ENCODE results near the gene DHRS13. TPM values are rescaled to one million over a fixed set of nuclear protein-coding genes. Genes with fewer than 3 reads are reported as not detected.

Gene DHRS13
- total RNA-seq, 1 donor from 2014 or later: 8.2 TPM

DNA sequence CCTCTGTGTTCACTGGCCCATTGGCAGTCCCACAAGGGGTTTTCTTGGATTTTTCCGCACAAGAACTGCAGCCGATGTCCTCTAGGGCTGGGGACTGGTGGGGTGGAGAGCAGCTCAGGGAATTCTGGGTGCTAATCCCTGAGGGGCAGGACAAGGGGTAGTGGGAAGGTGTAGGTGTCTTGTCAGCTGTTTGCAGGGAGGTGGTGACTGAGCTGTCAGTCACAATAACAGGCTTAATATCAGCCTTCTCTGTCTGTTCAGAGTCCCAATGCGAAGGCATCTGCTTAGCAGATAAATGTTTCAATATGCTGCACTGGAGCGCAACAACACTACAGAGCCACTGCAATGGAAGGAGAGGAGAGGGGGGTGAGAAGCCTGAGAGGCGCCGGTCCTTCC lies 10.1 kb upstream of the DHRS13 start:
- TF ChIP-seq, protein P1, sequence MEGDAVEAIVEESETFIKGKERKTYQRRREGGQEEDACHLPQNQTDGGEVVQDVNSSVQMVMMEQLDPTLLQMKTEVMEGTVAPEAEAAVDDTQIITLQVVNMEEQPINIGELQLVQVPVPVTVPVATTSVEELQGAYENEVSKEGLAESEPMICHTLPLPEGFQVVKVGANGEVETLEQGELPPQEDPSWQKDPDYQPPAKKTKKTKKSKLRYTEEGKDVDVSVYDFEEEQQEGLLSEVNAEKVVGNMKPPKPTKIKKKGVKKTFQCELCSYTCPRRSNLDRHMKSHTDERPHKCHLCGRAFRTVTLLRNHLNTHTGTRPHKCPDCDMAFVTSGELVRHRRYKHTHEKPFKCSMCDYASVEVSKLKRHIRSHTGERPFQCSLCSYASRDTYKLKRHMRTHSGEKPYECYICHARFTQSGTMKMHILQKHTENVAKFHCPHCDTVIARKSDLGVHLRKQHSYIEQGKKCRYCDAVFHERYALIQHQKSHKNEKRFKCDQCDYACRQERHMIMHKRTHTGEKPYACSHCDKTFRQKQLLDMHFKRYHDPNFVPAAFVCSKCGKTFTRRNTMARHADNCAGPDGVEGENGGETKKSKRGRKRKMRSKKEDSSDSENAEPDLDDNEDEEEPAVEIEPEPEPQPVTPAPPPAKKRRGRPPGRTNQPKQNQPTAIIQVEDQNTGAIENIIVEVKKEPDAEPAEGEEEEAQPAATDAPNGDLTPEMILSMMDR (IDR thresholded peaks at IDR 0.05; ENCODE audit: unreplicated experiment): no peak
- Mint-ChIP-seq H3K36me3 (ENCODE audit: low read depth, unreplicated experiment) (peaks cover 57% of the 10 kb centered on the region), H3K27ac (ENCODE audit: unreplicated experiment) (peak overlapping the region; percentile 45), H3K9me3 (ENCODE audit: unreplicated experiment) (no peaks in the 10 kb centered on the region), H3K27me3 (ENCODE audit: unreplicated experiment) (peaks cover 3% of the 10 kb centered on the region), H3K4me1 (ENCODE audit: unreplicated experiment) (no peaks in the 10 kb centered on the region), H3K4me3 (ENCODE audit: unreplicated experiment) (peak overlapping the region; percentile 48)
- no peak for DNase-seq (ENCODE audit: low spot score)

DNA sequence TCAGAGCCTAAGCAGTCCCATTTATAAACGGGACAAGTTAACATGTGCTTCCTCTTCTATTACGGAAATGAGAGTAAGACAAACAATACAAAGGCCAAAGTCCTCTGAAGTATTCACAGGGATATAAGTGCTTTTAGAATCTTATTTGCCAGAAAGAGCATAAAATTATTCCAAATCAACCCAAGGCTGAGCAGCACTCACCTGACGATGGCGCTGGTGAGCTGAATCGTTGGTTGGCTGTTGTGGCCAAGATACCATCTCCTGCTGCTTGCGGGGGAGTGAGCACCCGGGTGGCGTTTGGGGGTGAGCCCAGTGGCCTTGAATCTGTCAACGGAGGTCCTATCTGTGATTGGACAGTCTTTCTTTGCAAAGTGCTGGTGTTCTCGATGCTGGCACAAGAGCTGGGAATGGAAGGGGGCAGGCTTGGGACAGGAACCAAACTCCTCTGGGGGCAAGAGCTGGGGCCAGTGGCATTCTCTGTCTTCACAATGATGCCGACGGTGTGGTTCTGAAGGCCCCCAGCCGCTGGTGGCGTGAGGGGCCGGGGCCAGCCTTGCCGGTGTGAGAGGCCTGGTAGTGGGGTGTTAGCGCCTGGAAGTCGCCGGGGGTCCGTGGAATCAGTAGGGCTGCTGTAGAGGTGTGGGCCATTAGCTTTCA lies 9.5 kb upstream of the DHRS13 start:
- no peak overlapping the region for H3K27ac Mint-ChIP-seq (ENCODE audit: unreplicated experiment)

DNA sequence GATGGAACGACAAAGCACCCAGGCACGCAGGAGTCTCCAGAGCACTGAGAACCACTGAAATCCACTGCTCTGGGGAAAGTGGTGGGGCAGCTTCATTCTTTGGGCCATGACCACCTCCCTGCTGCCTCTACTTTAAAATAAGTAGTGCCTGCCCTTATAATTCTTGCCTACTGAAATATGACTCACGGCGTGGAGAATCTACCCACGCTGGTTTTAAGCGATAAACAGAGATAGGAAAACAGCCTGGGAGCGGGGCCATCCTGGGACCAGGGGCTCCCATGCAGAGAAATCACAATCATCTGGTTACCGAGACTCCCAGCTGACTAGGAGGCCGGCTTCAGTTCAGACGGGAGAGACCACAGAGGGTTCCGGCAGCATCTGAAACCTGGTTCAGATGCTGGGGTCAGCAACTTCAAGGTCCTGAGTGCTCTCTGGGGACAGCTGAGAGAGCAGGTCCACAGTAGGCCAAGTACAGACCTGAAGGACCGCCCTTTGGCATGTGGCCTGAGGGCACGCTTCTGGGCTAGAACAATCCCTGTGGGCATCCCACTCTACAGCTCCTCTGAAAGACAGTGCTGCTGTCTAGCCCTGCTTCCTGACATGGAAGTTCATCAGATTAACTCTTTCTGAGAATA lies 8.6 kb upstream of the DHRS13 start:
- Mint-ChIP-seq H3K4me3 (ENCODE audit: unreplicated experiment) (no peak overlapping the region), H3K27ac (ENCODE audit: unreplicated experiment) (no peak overlapping the region), H3K9me3 (ENCODE audit: unreplicated experiment) (no peaks in the 10 kb centered on the region), H3K36me3 (ENCODE audit: low read depth, unreplicated experiment) (peaks cover 68% of the 10 kb centered on the region), H3K4me1 (ENCODE audit: unreplicated experiment) (no peaks in the 10 kb centered on the region), H3K27me3 (ENCODE audit: unreplicated experiment) (peaks cover 6% of the 10 kb centered on the region)
- no peak for DNase-seq (ENCODE audit: low spot score)
- TF ChIP-seq, protein P1 (IDR thresholded peaks at IDR 0.05; ENCODE audit: unreplicated experiment): no peak

More for the DNA sequence above, 9.5 kb upstream of the DHRS13 start:
- peaks cover 4% of the 10 kb centered on the region for H3K27me3 Mint-ChIP-seq (ENCODE audit: unreplicated experiment)
- peaks cover 63% of the 10 kb centered on the region for H3K36me3 Mint-ChIP-seq (ENCODE audit: low read depth, unreplicated experiment)
- TF ChIP-seq, protein P1 (IDR thresholded peaks at IDR 0.05; ENCODE audit: unreplicated experiment): no peak
- H3K4me3 Mint-ChIP-seq (ENCODE audit: unreplicated experiment): peak overlapping the region; percentile 47
- H3K4me1 Mint-ChIP-seq (ENCODE audit: unreplicated experiment): no peaks in the 10 kb centered on the region
- DNase-seq (ENCODE audit: low spot score): no peak
- no peaks in the 10 kb centered on the region for H3K9me3 Mint-ChIP-seq (ENCODE audit: unreplicated experiment)

DNA sequence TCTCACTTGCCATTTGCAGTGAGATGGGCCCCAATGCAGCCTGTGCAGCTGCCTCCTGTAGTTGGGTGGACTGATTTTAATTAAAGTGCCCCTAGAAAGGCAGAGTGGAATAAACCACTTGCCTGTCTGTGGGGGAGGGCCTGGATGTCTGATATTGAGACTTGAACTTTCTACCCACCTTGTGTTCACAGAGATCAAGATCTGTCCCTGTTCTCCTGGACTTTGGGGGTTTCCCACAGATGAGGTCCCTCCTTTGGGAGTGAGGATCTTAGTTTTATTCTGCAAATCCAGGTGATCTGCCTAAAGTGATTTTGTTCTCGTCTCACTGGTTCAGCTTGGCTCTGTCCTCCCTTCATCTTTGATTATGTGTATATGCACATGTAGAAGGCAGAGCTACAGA lies 7.7 kb upstream of the DHRS13 start:
- TF ChIP-seq, protein P1 (IDR thresholded peaks at IDR 0.05; ENCODE audit: unreplicated experiment): no peak
- DNase-seq (ENCODE audit: low spot score): no peak
- H3K27me3 Mint-ChIP-seq (ENCODE audit: unreplicated experiment): peaks cover 6% of the 10 kb centered on the region
- H3K4me1 Mint-ChIP-seq (ENCODE audit: unreplicated experiment): no peaks in the 10 kb centered on the region
- H3K4me3 Mint-ChIP-seq (ENCODE audit: unreplicated experiment): peak overlapping the region; percentile 31
- no peaks in the 10 kb centered on the region for H3K9me3 Mint-ChIP-seq (ENCODE audit: unreplicated experiment)
- peaks cover 71% of the 10 kb centered on the region for H3K36me3 Mint-ChIP-seq (ENCODE audit: low read depth, unreplicated experiment)
- H3K27ac Mint-ChIP-seq (ENCODE audit: unreplicated experiment): no peak overlapping the region

DNA sequence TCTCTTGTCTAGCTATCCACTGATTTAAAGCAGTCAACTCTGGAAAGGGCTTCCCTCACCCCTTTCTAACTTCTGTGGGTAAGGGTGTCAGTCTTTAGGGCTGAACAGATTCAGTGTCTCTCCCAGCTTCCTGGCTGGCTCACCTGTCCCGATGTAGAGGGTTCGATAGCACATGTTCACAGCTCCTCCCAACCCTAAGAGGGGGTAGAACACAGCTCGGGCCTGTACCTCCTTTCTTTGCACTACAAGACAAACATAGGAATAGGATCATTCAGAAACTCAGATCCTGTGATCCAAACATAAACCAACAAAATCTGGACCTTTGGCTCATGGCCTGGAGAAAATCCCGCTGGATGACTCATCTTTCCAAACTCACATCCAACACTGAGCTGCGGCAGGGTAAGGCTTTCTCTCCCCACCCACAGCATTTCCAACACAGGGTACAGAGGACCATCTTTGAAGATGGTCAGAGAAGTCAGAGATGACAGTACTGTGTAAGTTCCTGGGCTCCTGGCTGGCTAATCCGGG lies 5.8 kb upstream of the DHRS13 start:
- no peaks in the 10 kb centered on the region for H3K4me1 Mint-ChIP-seq (ENCODE audit: unreplicated experiment)

More for the DNA sequence above, 5.8 kb upstream of the DHRS13 start:
- no peak for DNase-seq (ENCODE audit: low spot score)
- Mint-ChIP-seq H3K27me3 (ENCODE audit: unreplicated experiment) (peaks cover 11% of the 10 kb centered on the region), H3K27ac (ENCODE audit: unreplicated experiment) (no peak overlapping the region), H3K4me3 (ENCODE audit: unreplicated experiment) (no peak overlapping the region), H3K36me3 (ENCODE audit: low read depth, unreplicated experiment) (peaks cover 65% of the 10 kb centered on the region), H3K9me3 (ENCODE audit: unreplicated experiment) (no peaks in the 10 kb centered on the region)
- TF ChIP-seq, protein P1 (IDR thresholded peaks at IDR 0.05; ENCODE audit: unreplicated experiment): no peak
